CD4-positive, alpha-beta T cell treated with Interleukin-4 for 1 hour (primary cell): ENCODE data around the gene IGF2.
A peak's percentile ranks its signal among the peaks of the same experiment; 100 is the strongest.

Source experiments
- DNase-seq, 2 donors: peaks; one replicate each; pipeline ENCODE4 v3.0.0-alpha.2; 2020 to 2022

The IGF2 gene

DNA sequence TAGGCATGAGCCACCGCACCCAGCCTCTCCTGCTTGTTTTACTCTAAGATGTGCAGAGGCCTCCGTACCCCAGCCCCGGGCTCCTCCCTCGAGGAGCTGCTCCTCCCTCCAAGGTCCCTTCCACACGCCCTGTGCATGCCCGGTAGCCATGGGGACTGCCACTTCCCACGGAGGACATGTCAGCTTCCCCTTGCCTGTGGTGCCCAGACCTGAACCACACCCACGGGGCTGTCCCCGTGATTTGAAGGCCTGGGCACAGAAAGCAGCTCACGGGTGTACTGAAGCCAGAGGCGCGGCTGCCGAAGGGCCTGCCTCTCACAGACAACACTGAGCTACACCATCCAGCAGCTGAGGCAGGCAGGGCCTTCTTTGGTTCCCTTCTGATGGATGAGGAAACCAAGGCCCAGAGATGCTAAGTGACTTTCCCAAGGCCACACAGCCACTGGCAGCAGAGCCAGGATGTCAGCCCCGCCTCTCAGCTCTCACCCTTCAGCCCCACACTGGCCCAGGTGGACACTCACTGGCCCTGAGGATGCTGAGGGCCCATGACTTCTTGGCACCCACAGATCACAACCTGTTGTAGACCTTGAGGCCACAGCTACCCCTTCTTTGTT, 14.5 kb upstream of the IGF2 start:
- no peak for DNase-seq

GRCh38 chr11:2151500-2152257, 12.5 kb upstream of the IGF2 start:
- peak; percentile 81 to 83 for DNase-seq

GRCh38 chr11:2149864-2150847, 11.0 kb upstream of the IGF2 start:
- DNase-seq, result no peak

DNA sequence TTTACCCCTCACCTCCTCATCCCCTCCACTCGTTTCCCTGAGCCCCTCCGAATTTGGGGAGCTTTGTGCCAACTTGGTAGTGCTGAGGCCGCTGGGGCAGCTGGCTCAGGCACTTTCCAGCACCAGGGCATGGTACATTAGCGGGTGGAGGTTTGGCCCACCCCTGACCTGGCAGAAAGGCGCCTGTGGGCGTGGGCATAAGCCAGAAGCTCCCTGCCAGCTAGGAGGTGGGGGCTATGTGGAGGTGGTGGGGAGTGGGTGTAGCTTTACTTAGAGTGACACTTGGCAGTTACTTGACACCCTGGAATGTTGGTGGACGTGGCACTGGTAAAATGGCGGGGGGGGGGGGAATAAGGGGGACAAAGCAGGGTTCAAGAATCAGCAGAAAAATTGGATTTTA, 10.3 kb upstream of the IGF2 start:
- no peak for DNase-seq

DNA sequence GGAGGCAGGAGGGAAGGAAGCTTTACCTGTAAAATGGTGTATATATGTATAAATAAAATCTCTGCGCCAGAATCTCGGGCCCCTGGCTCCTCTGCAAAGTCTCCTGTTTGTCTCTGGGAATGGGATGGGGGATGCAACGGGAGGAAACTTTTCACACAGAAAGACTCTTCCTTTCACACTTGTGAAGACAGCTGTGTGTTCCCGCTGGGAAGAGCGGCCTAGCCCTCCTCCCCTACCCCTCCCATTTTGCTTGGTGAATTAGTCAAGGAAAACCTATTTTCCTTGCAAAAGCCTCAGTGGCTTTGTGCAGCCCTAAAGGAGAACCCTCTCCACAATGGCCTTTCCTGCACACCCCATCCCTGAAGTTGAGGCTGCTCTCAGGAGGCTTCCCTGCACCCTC, 9.4 kb upstream of the IGF2 start:
- DNase-seq, result no peak

- DNase-seq, result no peak
These were observed 8.2 kb upstream of the IGF2 start for GRCh38 chr11:2147391-2147790.

DNA sequence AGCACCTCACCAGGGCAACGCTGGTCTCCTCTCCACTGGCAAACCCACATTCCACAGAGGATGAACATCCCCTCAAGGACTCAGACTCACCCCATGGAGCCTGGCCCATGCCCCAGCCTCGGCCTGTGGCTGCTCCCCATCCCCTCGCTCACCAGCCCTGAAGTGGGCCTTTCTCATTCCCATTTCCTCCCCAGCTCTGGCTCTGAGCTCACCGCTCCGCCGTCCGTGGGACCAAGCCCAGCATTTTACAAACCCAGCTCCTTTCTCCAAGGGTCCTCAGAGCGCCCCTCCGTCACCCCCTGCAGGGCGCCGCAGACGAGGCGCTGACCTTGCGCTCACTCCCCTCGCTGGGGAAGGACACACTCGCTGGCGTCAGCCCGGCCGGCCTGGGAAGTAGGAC, 6.9 kb upstream of the IGF2 start:
- DNase-seq, result no peak

DNA sequence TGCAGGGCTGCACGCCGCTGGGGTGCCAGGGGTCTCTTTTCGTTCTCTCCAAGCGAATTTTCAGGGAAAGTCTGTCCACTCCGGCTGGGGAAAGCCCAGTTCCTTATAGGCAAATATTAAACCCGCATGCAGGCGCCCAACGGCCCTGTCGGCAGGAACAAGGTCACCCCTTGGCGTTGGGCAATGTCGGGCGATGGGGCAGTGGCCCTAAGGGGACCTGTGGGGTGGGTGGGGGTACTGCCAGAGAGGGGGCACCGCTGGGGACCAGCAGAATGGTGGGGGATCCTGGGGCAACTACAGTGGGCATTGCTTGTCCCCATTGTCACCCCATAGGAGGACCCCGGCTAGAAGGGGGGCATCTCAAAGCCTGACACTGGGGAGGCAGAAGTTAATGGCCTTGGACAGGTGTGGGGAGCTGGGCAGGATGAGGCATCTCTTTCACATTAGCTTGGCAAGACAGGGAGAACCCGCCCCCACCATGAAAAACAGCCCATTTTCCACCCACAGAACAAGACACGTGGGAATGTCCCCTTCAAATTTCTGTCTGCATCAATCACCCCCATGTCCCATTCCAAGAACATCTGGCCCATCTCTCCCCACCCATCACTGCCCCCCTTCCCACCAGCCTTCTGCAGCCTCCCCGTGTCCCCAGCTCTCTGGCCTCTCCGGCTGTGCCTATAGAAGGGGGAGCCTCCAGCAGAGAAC, 5.5 kb upstream of the IGF2 start:
- DNase-seq, result no peak

DNA sequence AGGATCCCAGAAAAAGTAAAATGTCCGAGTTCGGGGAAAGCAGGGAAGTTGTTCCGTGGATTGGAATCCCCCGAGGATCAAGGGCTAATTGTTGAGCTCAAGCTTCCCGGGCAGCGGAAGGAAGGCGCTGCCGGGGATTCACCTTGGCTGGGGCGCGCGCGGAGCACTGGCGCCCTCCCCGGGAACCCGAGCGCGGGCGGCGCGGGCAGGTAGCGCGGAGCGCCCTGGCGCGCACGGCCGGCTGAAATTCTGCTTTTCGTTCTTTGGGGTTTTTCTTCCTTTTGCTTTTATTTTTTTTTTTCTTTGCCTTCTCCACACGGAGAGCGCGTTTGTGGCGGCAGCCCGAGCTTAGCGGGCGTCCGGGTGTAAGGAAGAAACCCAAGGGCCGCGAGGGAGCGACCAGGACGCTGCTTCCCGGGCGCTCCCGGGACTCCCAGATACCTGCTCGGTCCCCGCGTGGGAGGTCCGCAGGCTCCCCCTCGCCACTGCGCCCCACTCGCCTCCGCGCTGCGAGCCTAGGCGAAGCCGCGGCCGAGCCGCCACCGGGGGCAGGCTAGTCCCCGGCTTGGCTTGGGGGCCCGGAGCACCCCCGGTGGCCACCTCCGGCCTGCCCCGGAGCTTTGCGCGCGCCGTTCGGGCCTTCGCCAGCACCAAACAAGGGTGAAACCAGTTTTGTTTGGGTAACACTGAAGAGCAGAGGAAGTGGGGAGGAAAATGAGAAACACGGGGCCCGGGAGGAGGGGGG, 4.8 kb upstream of the IGF2 start:
- DNase-seq, result no peak

DNA sequence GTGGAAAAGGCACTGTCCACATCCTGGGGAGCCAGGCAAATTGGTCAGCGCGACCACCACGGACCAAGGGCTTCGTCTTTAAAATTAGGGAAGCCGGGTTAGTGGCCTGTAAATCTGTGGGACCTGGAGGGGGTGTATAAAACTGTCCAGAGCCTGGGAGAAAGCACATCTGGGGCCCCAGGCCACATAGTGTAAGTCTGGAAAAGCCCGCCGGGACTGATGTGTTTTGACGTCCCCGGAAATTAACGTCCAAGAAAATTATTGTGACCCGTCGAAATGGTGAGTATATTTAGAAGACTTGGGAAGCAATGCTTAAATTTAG, 4.2 kb upstream of the IGF2 start:
- DNase-seq, result no peak

- no peak for DNase-seq
These were observed 3.6 kb upstream of the IGF2 start for GRCh38 chr11:2142762-2143202.

DNA sequence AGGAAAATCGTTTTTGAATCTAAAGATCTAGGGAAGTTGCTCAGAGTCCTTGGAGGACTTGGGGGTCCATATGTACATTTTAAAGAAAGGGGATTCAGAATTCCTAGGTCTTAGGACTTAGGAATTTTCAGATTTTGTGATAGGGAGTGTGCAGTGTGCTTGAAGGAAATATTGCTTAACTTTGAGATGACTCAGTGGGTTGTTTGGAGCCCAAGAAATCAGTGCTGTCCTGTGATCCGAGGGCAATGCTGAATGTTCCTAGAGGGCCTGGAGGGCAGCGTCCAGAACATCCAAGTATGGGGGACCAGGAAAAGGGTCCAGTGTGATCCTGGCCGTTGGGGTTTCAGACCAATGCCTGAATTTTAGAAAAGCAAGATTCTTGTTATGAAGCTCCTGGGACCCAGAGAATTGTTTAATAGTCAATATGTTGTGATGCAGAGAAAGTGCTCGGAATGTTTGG, 3.1 kb upstream of the IGF2 start:
- no peak for DNase-seq

DNA sequence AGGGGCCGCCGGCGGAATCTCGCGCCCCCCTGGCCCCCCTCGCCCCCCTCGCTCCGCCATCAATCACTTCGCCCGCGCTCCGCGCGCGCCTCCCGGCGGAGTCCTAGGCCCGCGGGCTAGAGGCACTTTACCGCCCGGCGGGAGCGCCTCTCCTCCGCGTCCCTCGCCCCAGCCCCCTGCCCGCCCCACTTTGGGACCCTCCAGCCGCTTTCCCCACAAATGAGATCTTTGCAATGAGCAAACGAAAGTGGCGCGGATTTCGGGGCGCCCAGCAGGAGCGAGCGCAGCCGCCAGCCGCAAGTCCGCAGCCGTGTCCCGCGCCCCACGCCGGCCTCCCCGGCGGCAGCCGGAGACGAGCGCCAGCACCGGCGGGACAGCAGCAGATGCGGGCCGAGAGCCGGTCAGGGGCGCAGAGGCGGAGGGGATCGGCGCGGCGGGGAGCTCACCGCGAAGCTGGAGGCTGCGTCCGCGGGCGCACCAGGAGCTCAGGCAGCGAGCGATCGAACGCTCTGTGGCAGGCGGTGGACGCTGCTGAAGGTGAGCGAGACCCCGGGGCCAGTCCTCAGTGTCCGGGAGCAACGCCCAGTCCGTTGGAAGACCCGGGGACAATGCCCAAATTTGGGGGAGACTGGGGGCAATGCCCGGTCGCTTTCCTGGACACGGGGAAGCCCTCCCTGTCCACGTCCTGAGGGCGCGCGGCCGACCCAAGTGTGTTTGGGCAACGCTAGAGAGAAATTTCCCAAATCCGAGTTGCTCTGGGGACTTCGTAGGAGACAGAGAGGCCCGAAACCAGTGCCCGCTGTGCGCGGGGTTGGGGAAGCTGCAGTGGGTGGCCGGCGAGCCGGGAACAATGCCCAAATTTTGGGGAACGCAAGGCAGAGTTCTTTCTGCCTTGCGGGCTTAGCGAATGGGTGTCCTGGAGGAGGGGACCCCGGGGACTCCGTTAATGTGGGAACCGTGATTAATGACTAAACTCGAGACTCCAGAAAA, 1.5 kb upstream of the IGF2 start:
- no peak for DNase-seq

GRCh38 chr11:2139621-2140337, 590 bp upstream of the IGF2 start:
- no peak for DNase-seq

GRCh38 chr11:2138431-2139122, 612 bp downstream of the IGF2 start:
- DNase-seq, result no peak

- no peak for DNase-seq
These were observed 1.1 kb downstream of the IGF2 start for GRCh38 chr11:2138068-2138430.

GRCh38 chr11:2137202-2138067, 1.8 kb downstream of the IGF2 start:
- DNase-seq, result no peak

DNA sequence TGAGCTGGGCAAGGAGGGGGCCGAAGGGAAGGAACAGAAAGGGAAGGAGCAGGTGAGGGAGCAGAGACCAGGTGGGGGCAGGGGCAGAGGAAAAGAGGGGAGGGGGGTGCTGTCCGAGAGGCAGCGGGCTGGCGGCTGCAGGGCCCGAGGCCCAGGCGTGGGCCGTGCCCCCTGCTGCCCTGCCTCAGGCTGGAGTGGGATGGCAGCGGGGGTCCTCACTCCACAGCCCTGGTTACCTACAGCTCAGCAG, 2.3 kb downstream of the IGF2 start:
- DNase-seq, result no peak
